Memory B cell (primary cell): ENCODE measurements around the gene ERH.
"Not testable (repeated sequence)": the region's sequence is repeated elsewhere in the genome, so short reads cannot be mapped to it uniquely, and the experiment has no call there.

Experiments used
- ATAC-seq: fragments of 150-1000 bp; cut with Tn5 transposase; 2 replicates; pipeline ENCODE4 v1.10.0; 2021; ENCODE audit warnings: low read depth, mild to moderate bottlenecking, moderate library complexity
- DNase-seq, 2 donors: peaks; one replicate each; pipeline ENCODE4 v3.0.0; 2022; ENCODE audit warnings: low spot score in 2 of 2
- H3K27ac Mint-ChIP-seq: one replicate; pipeline ENCODE4 v1.8.0; 2022; ENCODE audit warnings: mild to moderate bottlenecking, moderate library complexity, mixed read lengths
- H3K27me3 Mint-ChIP-seq: one replicate; pipeline ENCODE4 v1.8.0; 2022; ENCODE audit warnings: mixed read lengths
- H3K36me3 Mint-ChIP-seq: one replicate; pipeline ENCODE4 v1.8.0; 2022; ENCODE audit warnings: mild to moderate bottlenecking, mixed read lengths
- H3K4me1 Mint-ChIP-seq: one replicate; pipeline ENCODE4 v1.8.0; 2022; ENCODE audit warnings: mixed read lengths
- H3K4me3 Mint-ChIP-seq: one replicate; pipeline ENCODE4 v1.8.0; 2022; ENCODE audit warnings: mild to moderate bottlenecking, moderate library complexity, mixed read lengths
- H3K9me3 Mint-ChIP-seq: one replicate; pipeline ENCODE4 v1.8.0; 2022; ENCODE audit warnings: mixed read lengths

ERH gene

DNA sequence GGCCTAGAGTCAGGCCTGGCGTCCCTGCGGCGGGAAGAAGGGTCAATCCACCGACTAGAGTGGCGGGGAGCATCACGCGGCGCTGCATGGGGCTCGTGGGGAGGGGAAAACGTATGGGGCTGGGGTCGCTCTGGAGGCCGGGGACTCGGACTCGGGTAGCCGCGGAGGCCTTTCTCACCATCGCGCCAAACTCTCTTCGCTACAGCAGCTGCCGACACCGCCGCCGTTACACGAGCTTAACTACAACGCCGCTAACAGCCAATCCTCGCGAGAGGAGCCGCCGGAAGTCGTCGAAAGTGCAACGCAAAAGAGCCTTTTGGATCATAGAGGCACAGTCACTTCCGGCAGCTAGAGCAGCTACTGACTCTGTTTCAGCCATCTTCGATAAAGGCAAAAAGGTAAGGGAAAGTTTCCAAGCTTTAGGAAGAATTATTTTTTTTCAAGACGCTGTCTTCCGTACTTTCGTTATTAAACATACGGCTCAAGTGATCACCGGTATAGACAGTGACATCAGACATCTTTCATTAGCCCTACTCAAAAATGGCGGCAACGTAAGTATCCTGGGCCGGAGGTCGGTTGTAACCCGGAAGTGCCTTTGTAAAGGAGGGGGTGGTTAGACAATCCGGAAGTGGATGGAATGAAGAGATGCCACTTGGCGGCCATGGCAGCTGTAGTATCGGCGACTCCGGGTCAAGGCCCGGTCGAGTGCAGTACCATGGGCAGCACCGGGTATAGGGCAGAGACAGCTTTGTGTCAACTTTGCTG is at the start of gene ERH, which contains the start of gene SLC39A9:
TSS of gene ERH (minus strand) at position 247 of the 765 bp plus-strand sequence. CDS start at position 181, 66 bp downstream.
TSS of gene SLC39A9 (plus strand) at position 640 of the 765 bp plus-strand sequence. CDS start 678 bp downstream, outside the sequence.
- Mint-ChIP-seq H3K36me3 (peaks cover 18% of the 10 kb centered on the region), H3K4me1 (peaks cover 20% of the 10 kb centered on the region)
- peak; percentile 86 for ATAC-seq

DNA sequence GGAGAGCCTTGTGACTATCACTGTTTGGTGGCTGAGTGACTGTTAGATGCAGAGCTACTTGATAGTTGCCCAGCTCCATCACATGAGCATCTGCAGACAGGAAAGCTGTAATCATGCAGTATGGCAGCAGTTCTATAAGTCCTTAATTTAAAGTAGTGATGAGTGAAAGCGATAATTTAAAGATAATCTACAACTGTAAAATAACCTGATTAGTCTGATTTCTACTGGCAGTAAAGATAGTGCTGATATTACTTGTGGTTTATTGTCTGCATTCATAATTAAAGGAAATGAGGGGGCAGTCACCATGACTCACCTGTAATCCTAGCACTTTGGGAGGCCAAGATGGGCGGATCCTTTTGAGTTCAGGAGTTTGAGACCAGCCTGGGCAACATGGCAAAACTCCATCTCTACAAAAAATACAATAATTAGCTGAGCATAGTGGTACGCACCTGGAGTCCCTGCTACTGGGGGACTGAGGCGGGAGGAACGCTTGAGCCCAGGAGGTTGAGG is 45.3 kb upstream of the ERH start:
- Mint-ChIP-seq H3K27ac (no peak overlapping the region), H3K9me3 (no peaks in the 10 kb centered on the region), H3K4me3 (no peak overlapping the region), H3K36me3 (peaks cover 27% of the 10 kb centered on the region), H3K4me1 (peaks cover 6% of the 10 kb centered on the region), H3K27me3 (no peaks in the 10 kb centered on the region)
- no peak for ATAC-seq
- DNase-seq, result no peak

More for the DNA sequence above, at the start of gene ERH, which contains the start of gene SLC39A9:
- DNase-seq, result peak; percentile 85 to 87
- no peaks in the 10 kb centered on the region for H3K27me3 Mint-ChIP-seq
- H3K4me3 Mint-ChIP-seq, result peak within 1 kb of the TSS; percentile 96
- H3K27ac Mint-ChIP-seq, result peak within 1 kb of the TSS; percentile 100
- no peaks in the 10 kb centered on the region for H3K9me3 Mint-ChIP-seq

- H3K9me3 Mint-ChIP-seq, result no peaks in the 10 kb centered on the region
- no peak for DNase-seq
- H3K4me3 Mint-ChIP-seq, result no peak overlapping the region
- ATAC-seq, result no peak
- no peak overlapping the region for H3K27ac Mint-ChIP-seq
- peaks cover 27% of the 10 kb centered on the region for H3K36me3 Mint-ChIP-seq
- H3K4me1 Mint-ChIP-seq, result peaks cover 6% of the 10 kb centered on the region
- H3K27me3 Mint-ChIP-seq, result no peaks in the 10 kb centered on the region
Measured at GRCh38 chr14:69441948-69442347, 43.8 kb upstream of the ERH start.

GRCh38 chr14:69439521-69440270 is 41.6 kb upstream of the ERH start:
- H3K4me3 Mint-ChIP-seq, result no peak overlapping the region
- H3K9me3 Mint-ChIP-seq, result no peaks in the 10 kb centered on the region
- peaks cover 15% of the 10 kb centered on the region for H3K4me1 Mint-ChIP-seq
- peaks cover 15% of the 10 kb centered on the region for H3K36me3 Mint-ChIP-seq
- H3K27ac Mint-ChIP-seq, result no peak overlapping the region
- H3K27me3 Mint-ChIP-seq, result no peaks in the 10 kb centered on the region
- no peak for ATAC-seq
- no peak for DNase-seq

DNA sequence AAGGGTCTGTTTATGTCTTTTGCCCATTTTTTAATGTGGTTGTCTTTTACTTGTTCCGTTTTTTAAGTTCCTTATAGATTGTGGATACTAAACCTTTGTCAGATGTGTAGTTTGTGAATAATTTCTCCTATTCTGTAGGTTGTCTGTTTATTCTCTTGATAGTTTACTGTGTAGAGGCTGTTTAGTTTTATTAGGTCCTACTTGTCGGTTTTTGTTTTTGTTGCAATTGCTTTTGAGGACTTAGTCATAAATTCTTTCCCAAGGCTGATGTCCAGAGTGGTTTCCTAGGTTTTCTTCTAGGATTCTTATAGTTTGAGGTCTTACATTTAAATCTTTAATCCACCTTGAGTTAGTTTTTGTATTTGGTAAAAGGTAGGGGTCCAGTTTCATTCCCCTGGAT is 34.3 kb upstream of the ERH start:
- no peaks in the 10 kb centered on the region for H3K27me3 Mint-ChIP-seq
- H3K4me1 Mint-ChIP-seq, result peaks cover 29% of the 10 kb centered on the region
- H3K9me3 Mint-ChIP-seq, result peaks cover 5% of the 10 kb centered on the region
- H3K27ac Mint-ChIP-seq, result peak overlapping the region; percentile 32
- peaks cover 29% of the 10 kb centered on the region for H3K36me3 Mint-ChIP-seq
- H3K4me3 Mint-ChIP-seq, result no peak overlapping the region
- DNase-seq (no peak), ATAC-seq (no peak)

DNA sequence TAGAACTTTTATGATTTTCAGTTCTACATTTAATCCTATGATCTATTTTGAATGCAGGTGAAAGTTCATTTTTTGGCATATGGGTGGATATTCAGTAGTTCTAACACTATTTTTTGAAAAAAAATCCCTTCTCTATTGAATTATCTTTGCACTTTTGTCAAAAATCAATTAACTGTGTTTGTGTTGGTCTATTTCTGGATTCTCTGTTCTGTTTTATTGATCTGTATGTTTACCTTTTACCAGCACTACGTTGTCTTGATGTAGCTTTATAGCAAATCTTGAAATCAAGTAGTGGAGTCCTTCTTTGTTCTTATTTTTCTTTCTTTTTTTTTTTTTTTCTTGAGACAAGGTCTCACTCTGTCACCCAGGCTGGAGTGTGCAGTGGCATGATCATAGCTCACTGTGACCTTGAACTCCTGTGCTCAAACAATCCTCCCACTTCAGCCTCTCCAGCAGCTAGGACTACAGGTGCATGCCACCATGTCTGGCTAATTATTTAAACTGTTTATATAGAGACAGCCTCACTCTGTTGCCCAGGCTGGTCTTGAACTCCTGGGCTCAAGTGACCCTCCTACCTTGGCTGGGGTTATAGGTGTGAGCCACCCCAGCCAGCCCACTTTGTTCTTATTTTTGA is 32.3 kb upstream of the ERH start:
- Mint-ChIP-seq H3K9me3 (peaks cover 5% of the 10 kb centered on the region), H3K4me1 (peaks cover 27% of the 10 kb centered on the region), H3K4me3 (no peak overlapping the region), H3K27me3 (no peaks in the 10 kb centered on the region), H3K27ac (peak overlapping the region; percentile 30), H3K36me3 (peaks cover 32% of the 10 kb centered on the region)
- no peak for DNase-seq
- ATAC-seq, result no peak

GRCh38 chr14:69429643-69430042 is 31.5 kb upstream of the ERH start:
- H3K36me3 Mint-ChIP-seq, result peaks cover 36% of the 10 kb centered on the region
- H3K27me3 Mint-ChIP-seq, result no peaks in the 10 kb centered on the region
- DNase-seq (no peak), ATAC-seq (no peak)
- no peak overlapping the region for H3K4me3 Mint-ChIP-seq
- peaks cover 5% of the 10 kb centered on the region for H3K9me3 Mint-ChIP-seq
- H3K4me1 Mint-ChIP-seq, result peaks cover 19% of the 10 kb centered on the region
- H3K27ac Mint-ChIP-seq, result peak overlapping the region; percentile 30

- Mint-ChIP-seq H3K27me3 (no peaks in the 10 kb centered on the region), H3K27ac (peak overlapping the region; percentile 77), H3K9me3 (peaks cover 5% of the 10 kb centered on the region), H3K36me3 (peaks cover 41% of the 10 kb centered on the region), H3K4me1 (peaks cover 17% of the 10 kb centered on the region), H3K4me3 (no peak overlapping the region)
- DNase-seq (no peak), ATAC-seq (peak; percentile 94)
Measured at GRCh38 chr14:69428289-69428998, 30.3 kb upstream of the ERH start.

- no peak for DNase-seq
- Mint-ChIP-seq H3K4me3 (no peak overlapping the region), H3K27ac (no peak overlapping the region), H3K36me3 (peaks cover 39% of the 10 kb centered on the region), H3K9me3 (peaks cover 3% of the 10 kb centered on the region), H3K4me1 (peaks cover 17% of the 10 kb centered on the region), H3K27me3 (no peaks in the 10 kb centered on the region)
- ATAC-seq, result no peak
Measured at GRCh38 chr14:69427596-69427995, 29.5 kb upstream of the ERH start.

DNA sequence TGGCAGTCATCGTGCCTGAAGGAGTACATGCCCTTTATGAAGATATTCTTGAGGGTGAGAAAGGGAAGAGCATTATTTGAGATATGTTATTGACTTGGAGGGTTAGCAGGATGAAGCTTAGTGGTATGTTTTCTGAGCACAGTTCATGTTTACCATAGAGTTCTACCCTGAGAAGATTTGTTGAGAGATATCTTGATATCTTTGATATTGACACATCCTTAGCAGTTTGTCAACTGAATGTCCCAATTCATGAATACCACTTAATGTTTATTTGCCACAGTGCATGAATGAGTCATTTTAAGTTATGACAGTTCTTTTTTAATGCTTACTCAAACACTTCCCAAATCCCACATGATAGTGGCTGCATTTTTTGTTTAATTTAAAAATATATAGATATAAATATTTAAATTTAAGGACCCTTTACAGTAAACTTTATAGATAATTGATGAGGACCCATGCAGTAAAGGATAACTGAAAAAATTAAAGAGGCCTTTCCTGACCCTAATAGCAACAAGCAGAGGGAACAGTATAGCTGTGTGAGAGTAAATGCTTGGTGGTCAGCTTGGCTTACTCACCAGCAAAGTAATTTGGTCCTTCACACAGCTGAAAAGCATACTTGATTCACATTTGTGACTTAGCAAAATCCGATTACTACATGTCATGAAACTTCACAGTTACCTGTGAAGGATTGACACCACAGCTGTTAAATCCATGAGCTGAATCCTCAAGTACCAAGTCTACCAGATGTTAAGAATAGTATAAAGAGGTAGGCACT is 26.2 kb upstream of the ERH start:
- no peak overlapping the region for H3K4me3 Mint-ChIP-seq
- H3K27ac Mint-ChIP-seq, result no peak overlapping the region
- peaks cover 33% of the 10 kb centered on the region for H3K36me3 Mint-ChIP-seq

DNA sequence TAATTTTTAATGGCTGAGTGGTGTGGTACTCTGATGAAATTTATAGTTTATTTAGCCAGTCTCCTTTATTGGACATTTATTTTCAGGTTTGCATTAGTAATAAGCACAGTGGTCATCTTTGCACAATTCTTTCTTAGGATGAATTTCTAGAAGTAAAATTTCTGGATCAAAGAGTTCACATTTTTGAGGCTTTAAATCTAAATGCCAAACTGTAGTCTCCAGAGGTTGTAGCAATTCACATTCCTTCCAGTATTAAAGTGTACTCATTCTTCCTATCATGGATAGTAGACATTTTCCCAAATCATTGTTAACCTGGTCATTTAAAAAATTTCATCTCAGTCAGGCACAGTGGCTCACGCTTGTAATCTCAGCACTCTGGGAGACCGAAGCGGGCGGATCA is 25.2 kb upstream of the ERH start:
- Mint-ChIP-seq H3K9me3 (no peaks in the 10 kb centered on the region), H3K36me3 (peaks cover 26% of the 10 kb centered on the region), H3K4me1 (peaks cover 22% of the 10 kb centered on the region), H3K27me3 (no peaks in the 10 kb centered on the region), H3K4me3 (no peak overlapping the region), H3K27ac (no peak overlapping the region)
- DNase-seq (no peak), ATAC-seq (no peak)

More for the DNA sequence above, 26.2 kb upstream of the ERH start:
- DNase-seq (no peak), ATAC-seq (no peak)
- Mint-ChIP-seq H3K9me3 (no peaks in the 10 kb centered on the region), H3K4me1 (peaks cover 27% of the 10 kb centered on the region), H3K27me3 (no peaks in the 10 kb centered on the region)

GRCh38 chr14:69416087-69416486 is 18.0 kb upstream of the ERH start:
- H3K4me3 Mint-ChIP-seq, DNase-seq, H3K9me3 Mint-ChIP-seq, H3K27me3 Mint-ChIP-seq, H3K36me3 Mint-ChIP-seq, ATAC-seq, H3K27ac Mint-ChIP-seq: not testable (repeated sequence)
- peaks cover 25% of the 10 kb centered on the region for H3K4me1 Mint-ChIP-seq

DNA sequence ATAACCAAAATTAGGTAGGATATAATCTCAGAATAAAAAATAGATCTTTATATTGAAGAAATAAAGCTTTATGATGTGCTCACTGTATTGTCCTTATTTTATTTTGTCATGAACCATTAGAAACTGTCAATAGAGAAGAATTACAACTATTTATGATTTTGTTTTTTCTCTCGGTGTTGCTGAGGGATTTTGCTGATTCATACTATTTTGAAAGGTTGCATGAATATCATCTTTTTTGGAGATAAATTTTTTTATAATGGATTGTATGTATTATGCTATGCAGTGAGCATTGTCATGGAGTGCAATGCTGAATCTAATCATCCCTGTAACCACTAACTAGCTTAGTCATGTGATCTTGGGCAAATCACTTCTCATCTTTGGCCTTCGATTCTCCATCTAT is 15.4 kb upstream of the ERH start:
- ATAC-seq (no peak), DNase-seq (no peak)
- peaks cover 4% of the 10 kb centered on the region for H3K36me3 Mint-ChIP-seq
- H3K27ac Mint-ChIP-seq, result no peak overlapping the region
- no peaks in the 10 kb centered on the region for H3K9me3 Mint-ChIP-seq
- H3K4me1 Mint-ChIP-seq, result peaks cover 6% of the 10 kb centered on the region
- no peaks in the 10 kb centered on the region for H3K27me3 Mint-ChIP-seq
- H3K4me3 Mint-ChIP-seq, result no peak overlapping the region
